ENCODE measurements around the gene MGAM2. TPM values are rescaled to one million over a fixed set of nuclear protein-coding genes. Genes with fewer than 3 reads are reported as not detected.

MGAM2 gene
- not detected in 2 replicates for total RNA-seq

DNA sequence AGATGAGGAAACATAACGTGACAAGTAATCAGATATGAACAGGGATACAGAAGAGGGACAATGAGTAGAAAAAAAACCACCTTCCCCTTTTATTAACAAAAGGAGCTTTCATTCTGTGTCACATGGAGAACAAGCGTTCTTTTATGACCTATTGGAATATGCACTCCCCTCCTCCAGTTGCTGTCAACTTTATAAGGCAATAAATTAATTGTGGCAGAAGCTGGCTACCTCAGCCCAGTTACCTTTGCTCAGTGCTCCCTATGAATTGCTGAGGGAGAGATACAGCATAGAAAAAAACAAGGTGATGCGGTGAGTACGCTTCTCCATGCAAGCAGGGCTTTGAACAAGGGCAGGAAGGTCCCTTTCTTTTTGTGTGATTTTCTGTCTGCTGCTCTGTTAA lies at the start of gene MGAM2:
MGAM2 (plus strand) TSS at position 220 of the 400 bp plus-strand sequence. CDS start 5,156 bp downstream, outside the sequence.
- H3K4me3 ChIP-seq (ENCODE audit: low read depth, low read length) = no peak within 1 kb of the TSS
- TF ChIP-seq, protein P1, sequence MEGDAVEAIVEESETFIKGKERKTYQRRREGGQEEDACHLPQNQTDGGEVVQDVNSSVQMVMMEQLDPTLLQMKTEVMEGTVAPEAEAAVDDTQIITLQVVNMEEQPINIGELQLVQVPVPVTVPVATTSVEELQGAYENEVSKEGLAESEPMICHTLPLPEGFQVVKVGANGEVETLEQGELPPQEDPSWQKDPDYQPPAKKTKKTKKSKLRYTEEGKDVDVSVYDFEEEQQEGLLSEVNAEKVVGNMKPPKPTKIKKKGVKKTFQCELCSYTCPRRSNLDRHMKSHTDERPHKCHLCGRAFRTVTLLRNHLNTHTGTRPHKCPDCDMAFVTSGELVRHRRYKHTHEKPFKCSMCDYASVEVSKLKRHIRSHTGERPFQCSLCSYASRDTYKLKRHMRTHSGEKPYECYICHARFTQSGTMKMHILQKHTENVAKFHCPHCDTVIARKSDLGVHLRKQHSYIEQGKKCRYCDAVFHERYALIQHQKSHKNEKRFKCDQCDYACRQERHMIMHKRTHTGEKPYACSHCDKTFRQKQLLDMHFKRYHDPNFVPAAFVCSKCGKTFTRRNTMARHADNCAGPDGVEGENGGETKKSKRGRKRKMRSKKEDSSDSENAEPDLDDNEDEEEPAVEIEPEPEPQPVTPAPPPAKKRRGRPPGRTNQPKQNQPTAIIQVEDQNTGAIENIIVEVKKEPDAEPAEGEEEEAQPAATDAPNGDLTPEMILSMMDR (conservative IDR thresholded peaks at IDR 0.05; ENCODE audit: low read depth, low read length) = no peak
- no peak for DNase-seq (ENCODE audit: low read depth)

DNA sequence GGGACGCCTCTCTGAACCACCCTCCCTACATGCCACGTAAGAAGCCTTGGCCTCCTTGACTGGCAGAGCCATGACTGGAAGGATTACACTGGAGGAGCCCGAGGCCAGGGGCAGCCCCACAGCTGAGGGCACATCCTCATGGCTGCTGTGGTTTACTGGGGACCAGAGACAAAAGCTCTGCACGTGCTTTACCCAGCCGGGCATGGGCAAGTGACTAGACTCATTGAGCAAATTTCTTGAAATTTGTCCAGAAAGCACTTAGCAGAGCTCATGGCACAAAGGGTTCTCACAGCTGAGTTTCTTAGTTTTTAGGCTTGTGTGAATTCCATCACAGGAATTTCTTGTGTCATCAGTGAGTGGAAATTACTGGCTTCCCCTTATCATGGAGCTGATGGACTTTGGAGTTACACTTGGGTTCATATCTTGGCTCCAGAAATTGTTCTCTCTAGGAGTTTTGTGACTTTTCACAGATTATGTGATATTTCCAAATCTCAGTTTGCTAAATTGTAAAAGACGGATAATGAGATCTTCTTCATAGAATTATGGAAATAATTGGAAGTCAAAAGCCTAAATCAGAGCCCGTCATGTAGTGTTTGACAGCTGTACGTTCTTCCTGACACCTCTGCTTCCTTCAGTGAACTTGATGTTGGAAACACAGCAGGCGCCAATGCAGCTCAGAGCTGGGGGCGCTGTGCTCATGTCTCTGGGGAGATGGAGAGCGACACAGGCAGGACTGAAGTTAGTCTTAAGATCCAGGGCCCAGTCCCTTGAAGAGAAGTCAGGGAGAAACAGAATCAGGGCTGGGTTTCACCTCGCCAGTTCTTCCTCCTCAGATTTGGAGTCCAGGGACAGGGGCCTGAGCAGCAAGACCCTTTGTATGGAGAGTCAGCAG lies 47.7 kb upstream of the MGAM2 start:
- H3K4me3 ChIP-seq (ENCODE audit: low read depth, low read length) = no peak overlapping the region
- TF ChIP-seq, protein P1 (conservative IDR thresholded peaks at IDR 0.05; ENCODE audit: low read depth, low read length) = no peak
- DNase-seq (ENCODE audit: low read depth) = no peak

DNA sequence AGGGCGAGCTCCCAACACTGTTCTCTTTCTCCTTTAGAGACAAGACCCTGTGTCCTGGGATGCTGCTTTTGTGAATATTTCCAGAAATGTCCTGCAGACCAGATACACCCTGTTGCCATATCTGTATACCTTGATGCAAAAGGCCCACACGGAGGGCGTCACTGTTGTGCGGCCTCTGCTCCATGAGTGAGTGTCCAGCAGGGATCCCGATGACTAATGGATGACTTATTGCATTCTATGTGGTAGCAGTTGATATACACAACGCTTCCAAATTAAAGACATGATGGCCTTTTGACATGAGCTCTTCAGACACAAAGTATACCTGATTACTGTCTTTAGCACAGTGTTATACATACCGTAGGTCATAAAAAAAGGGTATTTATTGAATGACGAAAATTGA lies 45.0 kb upstream of the MGAM2 start:
- DNase-seq (ENCODE audit: low read depth) = no peak
- TF ChIP-seq, protein P1 (conservative IDR thresholded peaks at IDR 0.05; ENCODE audit: low read depth, low read length) = no peak
- H3K4me3 ChIP-seq (ENCODE audit: low read depth, low read length) = no peak overlapping the region

DNA sequence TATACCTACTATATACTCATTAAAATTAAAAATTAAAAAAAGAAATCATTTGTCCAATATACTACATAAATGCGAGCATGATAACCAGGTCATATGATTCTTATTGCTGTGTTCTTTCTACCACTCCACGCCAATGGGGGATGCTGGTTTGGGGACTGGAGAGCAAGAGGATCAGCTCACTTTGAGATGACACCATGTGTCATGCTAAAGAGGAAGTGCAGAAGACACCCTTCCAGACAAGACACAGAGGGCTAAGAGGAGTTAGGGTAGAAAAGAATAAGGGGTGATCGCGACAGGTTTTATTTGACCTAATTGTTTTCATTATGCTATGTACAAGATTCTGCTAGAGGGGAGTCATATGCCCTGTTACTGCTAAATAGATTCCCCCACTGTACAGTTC lies 33.8 kb upstream of the MGAM2 start:
- no peak for DNase-seq (ENCODE audit: low read depth)
- TF ChIP-seq, protein P1 (conservative IDR thresholded peaks at IDR 0.05; ENCODE audit: low read depth, low read length) = no peak
- H3K4me3 ChIP-seq (ENCODE audit: low read depth, low read length) = no peak overlapping the region

DNA sequence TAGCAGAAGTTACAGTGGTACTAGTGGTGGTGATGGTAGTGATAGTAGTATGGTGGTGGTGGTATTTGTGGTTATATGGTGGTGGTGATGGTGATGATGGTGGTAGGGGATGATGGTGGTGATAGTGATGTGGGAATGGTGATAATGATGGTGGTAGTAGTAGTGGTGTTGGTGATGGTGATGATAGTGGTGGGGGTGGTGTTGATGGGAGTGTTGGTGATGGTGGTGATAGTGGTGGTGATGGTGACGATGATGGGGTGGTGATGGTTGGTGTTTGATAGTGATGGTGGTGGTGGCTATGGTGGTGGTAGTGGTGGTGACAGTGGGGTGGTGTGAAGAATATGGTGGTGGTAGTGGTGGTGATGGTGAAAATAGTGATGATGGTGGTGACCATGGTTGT lies 27.9 kb upstream of the MGAM2 start:
- TF ChIP-seq, protein P1 (conservative IDR thresholded peaks at IDR 0.05; ENCODE audit: low read depth, low read length) = no peak
- no peak for DNase-seq (ENCODE audit: low read depth)
- no peak overlapping the region for H3K4me3 ChIP-seq (ENCODE audit: low read depth, low read length)

DNA sequence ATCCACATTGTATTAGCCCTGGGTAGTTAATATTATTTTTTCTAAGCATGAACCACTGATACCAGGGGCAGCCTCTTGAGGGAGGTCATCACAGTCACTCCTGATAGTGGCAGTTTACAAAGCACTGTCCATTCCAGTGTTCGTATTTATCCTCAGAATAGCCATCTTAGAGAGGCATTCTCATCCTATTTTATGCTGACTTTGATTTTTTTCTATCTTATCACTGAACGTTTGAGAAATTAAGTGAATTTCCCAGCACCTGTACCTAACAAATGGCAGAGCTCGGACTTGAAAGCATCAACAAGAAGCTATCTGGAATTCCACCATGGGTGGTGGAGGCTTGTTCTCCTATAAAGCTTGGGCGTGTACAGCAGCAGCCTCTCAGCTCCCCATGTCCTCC lies 26.1 kb upstream of the MGAM2 start:
- no peak overlapping the region for H3K4me3 ChIP-seq (ENCODE audit: low read depth, low read length)
- DNase-seq (ENCODE audit: low read depth) = no peak

More for the DNA sequence above, 26.1 kb upstream of the MGAM2 start:
- TF ChIP-seq, protein P1 (conservative IDR thresholded peaks at IDR 0.05; ENCODE audit: low read depth, low read length) = no peak
